HTERT RPE-1 (cell line): ENCODE data around the gene CIC.

Experiments
- in situ Hi-C: fragments of 300-500 bp; cut with MboI; formaldehyde crosslinking; loops from 4 replicates; pipeline ENCODE4 v1.14.3; 2020; ENCODE audit warnings: low sequenced_read_pairs

CIC gene

GRCh38 chr19:42268704-42269477, at the start of gene CIC:
CIC (plus strand) TSS chr19:42269252; CDS start chr19:42271784, 2,532 bp downstream.
- in situ Hi-C loops = no loop called here

- in situ Hi-C loops = no loop called here
These were observed 49.0 kb upstream of the CIC start, which contains the start of gene ZNF526 for GRCh38 chr19:42219812-42220750. ZNF526 (plus strand) TSS chr19:42220312; CDS start chr19:42224404, 4,092 bp downstream.

- in situ Hi-C loops = no loop called here
These were observed 48.3 kb upstream of the CIC start for GRCh38 chr19:42220751-42221097.

GRCh38 chr19:42224940-42225717, 43.9 kb upstream of the CIC start:
- in situ Hi-C loops = no loop called here

- in situ Hi-C loops = no loop called here
These were observed 43.2 kb upstream of the CIC start for GRCh38 chr19:42225718-42226292.

GRCh38 chr19:42226886-42227285, 42.2 kb upstream of the CIC start:
- in situ Hi-C loops = no loop called here

GRCh38 chr19:42228641-42229040, 40.4 kb upstream of the CIC start:
- in situ Hi-C loops = no loop called here

- in situ Hi-C loops = no loop called here
These were observed 39.7 kb upstream of the CIC start for GRCh38 chr19:42229301-42229854.

- in situ Hi-C loops = no loop called here
These were observed 39.1 kb upstream of the CIC start for GRCh38 chr19:42229855-42230351.

GRCh38 chr19:42230571-42230970, 38.5 kb upstream of the CIC start:
- in situ Hi-C loops = no loop called here

GRCh38 chr19:42232435-42232834, 36.6 kb upstream of the CIC start:
- in situ Hi-C loops = no loop called here

- in situ Hi-C loops = no loop called here
These were observed 35.9 kb upstream of the CIC start for GRCh38 chr19:42233106-42233505.

GRCh38 chr19:42233678-42234292, 35.3 kb upstream of the CIC start:
- in situ Hi-C loops = no loop called here

- in situ Hi-C loops = no loop called here
These were observed 34.7 kb upstream of the CIC start for GRCh38 chr19:42234364-42234763.

- in situ Hi-C loops = no loop called here
These were observed 33.9 kb upstream of the CIC start for GRCh38 chr19:42235181-42235580.

GRCh38 chr19:42239544-42240220, 29.4 kb upstream of the CIC start:
- in situ Hi-C loops = no loop called here

- in situ Hi-C loops = no loop called here
These were observed 27.8 kb upstream of the CIC start for GRCh38 chr19:42241279-42241678.

GRCh38 chr19:42242069-42242511, 27.0 kb upstream of the CIC start:
- in situ Hi-C loops = no loop called here
